ENCODE data around the gene BIRC7.

BIRC7 gene

GRCh38 chr20:63235399-63235983 is at the start of gene BIRC7:
Gene BIRC7, plus strand, starts transcription at chr20:63235905. Its CDS starts 192 bp downstream, at chr20:63236097.
- no peak for DNase-seq

- no peak for DNase-seq
Observed at GRCh38 chr20:63186084-63186483, 49.6 kb upstream of the BIRC7 start.

GRCh38 chr20:63186528-63187316 is 49.0 kb upstream of the BIRC7 start:
- DNase-seq, result no peak

- DNase-seq, result no peak
Observed at GRCh38 chr20:63187338-63188158, 48.2 kb upstream of the BIRC7 start.

- no peak for DNase-seq
Observed at GRCh38 chr20:63188159-63188442, 47.6 kb upstream of the BIRC7 start.

- no peak for DNase-seq
Observed at GRCh38 chr20:63188641-63189321, 46.9 kb upstream of the BIRC7 start.

- no peak for DNase-seq
Observed at GRCh38 chr20:63189322-63189642, 46.4 kb upstream of the BIRC7 start.

- no peak for DNase-seq
Observed at GRCh38 chr20:63189846-63190559, 45.7 kb upstream of the BIRC7 start.

GRCh38 chr20:63190828-63191227 is 44.9 kb upstream of the BIRC7 start:
- DNase-seq, result no peak

- DNase-seq, result no peak
Observed at GRCh38 chr20:63191400-63191799, 44.3 kb upstream of the BIRC7 start.

GRCh38 chr20:63192721-63193120 is 43.0 kb upstream of the BIRC7 start:
- no peak for DNase-seq

GRCh38 chr20:63194007-63194796 is 41.5 kb upstream of the BIRC7 start:
- DNase-seq, result no peak

- no peak for DNase-seq
Observed at GRCh38 chr20:63194797-63195173, 40.9 kb upstream of the BIRC7 start.

- DNase-seq, result no peak
Observed at GRCh38 chr20:63196768-63197470, 38.8 kb upstream of the BIRC7 start.

GRCh38 chr20:63198606-63199005 is 37.1 kb upstream of the BIRC7 start:
- no peak for DNase-seq

GRCh38 chr20:63202021-63202420 is 33.7 kb upstream of the BIRC7 start:
- no peak for DNase-seq

GRCh38 chr20:63202811-63203526 is 32.7 kb upstream of the BIRC7 start:
- DNase-seq, result no peak

- no peak for DNase-seq
Observed at GRCh38 chr20:63204362-63204761, 31.3 kb upstream of the BIRC7 start.

- no peak for DNase-seq
Observed at GRCh38 chr20:63205896-63206295, 29.8 kb upstream of the BIRC7 start.

GRCh38 chr20:63206878-63207277 is 28.8 kb upstream of the BIRC7 start:
- no peak for DNase-seq
